ENCODE results near the gene TUBAL3.

DNA sequence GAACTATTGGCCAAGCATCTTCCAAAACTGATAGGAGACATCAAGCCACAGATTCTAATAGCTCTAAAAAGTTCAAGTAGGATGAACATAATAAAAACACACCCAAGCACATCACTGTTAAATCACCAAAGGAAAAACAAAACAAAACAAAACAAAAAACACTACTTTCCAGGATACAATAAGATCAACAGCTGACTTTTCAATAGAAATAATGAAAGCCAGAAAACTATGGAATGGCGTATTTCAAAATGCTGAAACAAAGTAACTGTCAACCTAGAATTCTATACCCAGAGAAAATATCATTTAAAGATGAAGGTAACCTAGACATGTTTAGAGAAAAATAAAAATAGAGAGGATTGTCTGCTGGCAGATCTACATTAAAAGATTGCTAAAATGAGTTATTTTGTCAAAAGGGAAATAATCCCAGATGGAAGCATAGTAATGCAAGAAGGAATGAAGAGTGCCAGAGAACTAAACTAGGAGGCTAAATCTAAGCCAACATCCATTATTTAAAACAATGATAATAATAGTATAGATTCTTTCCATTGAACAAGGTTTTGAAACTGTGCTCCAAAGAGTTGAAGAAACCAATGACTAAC lies 13.9 kb downstream of the TUBAL3 start:
- TF ChIP-seq CTCF (IDR thresholded peaks at IDR 0.05) (no peak), POLR2AphosphoS5 (IDR thresholded peaks at IDR 0.05; ENCODE audit: low read depth, low read length) (no peak)

Measured in Panc1 (cell line).